HL-60 (cell line): Measurements from ENCODE around the gene SYT4.

Source experiments
- CTCF ChIP-seq: IDR thresholded peaks from one replicate; pipeline ENCODE4 v1.5.1; 2011; ENCODE audit warnings: low read length, control low read depth, inconsistent platforms; ENCODE audit not compliant: insufficient read depth
- TF ChIP-seq, protein P1 (sequence below): IDR thresholded peaks from 2 replicates; pipeline ENCODE4 v1.6.1; 2012; ENCODE audit warnings: low read depth; ENCODE audit not compliant: insufficient replicate concordance

GRCh38 chr18:43238429-43238828, 38.9 kb downstream of the SYT4 start:
- TF ChIP-seq CTCF, result no peak
- TF ChIP-seq, protein P1, sequence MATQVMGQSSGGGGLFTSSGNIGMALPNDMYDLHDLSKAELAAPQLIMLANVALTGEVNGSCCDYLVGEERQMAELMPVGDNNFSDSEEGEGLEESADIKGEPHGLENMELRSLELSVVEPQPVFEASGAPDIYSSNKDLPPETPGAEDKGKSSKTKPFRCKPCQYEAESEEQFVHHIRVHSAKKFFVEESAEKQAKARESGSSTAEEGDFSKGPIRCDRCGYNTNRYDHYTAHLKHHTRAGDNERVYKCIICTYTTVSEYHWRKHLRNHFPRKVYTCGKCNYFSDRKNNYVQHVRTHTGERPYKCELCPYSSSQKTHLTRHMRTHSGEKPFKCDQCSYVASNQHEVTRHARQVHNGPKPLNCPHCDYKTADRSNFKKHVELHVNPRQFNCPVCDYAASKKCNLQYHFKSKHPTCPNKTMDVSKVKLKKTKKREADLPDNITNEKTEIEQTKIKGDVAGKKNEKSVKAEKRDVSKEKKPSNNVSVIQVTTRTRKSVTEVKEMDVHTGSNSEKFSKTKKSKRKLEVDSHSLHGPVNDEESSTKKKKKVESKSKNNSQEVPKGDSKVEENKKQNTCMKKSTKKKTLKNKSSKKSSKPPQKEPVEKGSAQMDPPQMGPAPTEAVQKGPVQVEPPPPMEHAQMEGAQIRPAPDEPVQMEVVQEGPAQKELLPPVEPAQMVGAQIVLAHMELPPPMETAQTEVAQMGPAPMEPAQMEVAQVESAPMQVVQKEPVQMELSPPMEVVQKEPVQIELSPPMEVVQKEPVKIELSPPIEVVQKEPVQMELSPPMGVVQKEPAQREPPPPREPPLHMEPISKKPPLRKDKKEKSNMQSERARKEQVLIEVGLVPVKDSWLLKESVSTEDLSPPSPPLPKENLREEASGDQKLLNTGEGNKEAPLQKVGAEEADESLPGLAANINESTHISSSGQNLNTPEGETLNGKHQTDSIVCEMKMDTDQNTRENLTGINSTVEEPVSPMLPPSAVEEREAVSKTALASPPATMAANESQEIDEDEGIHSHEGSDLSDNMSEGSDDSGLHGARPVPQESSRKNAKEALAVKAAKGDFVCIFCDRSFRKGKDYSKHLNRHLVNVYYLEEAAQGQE, result no peak
